ENCODE results near the gene OXSR1.
"Not testable (repeated sequence)": the region's sequence is repeated elsewhere in the genome, so short reads cannot be mapped to it uniquely, and the experiment has no call there.

The OXSR1 gene

DNA sequence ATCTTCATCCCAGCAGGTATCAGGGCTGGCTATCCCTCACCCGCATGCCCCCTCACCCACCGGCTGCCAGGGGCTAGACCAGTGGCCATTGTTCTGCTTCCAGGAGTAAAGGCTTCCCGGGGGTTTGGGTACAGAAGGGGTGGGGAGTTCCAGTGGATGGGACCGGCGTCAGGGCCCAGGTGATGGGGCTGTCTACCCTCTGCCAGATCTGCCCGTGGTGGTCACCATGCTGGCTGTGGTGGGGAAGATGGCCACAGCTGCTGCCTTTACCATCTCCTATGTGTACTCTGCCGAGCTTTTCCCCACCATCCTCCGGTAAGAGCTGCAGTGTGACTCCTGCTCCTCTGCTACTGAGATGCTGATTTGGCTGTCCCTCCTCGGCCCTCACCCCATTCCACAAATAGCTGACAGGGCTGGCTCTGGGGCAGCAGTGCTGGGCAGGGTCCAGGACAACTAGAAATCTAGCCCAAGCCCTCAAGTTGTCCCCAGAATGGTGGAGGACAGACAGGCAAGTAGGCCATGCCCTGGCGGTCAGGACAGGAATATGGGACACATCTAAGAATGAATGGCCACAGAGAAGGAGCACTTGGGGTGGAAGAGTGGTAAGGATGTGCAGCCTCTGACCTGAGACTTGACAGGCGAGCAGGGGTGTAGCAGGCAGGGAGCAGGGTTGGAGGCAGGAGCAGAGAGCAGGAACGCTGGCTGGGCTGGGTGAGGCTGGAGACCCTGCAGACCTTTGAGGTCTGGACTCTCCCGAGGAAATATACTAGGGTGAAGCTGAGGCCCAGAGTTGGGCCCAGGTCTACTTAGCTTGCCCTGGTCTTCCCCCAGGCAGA is 111.0 kb downstream of the OXSR1 start:
- DNase-seq: no peak

GRCh38 chr3:38276917-38277630 is 111.7 kb downstream of the OXSR1 start:
- DNase-seq: no peak

GRCh38 chr3:38278841-38279240 is 113.5 kb downstream of the OXSR1 start:
- no peak for DNase-seq

DNA sequence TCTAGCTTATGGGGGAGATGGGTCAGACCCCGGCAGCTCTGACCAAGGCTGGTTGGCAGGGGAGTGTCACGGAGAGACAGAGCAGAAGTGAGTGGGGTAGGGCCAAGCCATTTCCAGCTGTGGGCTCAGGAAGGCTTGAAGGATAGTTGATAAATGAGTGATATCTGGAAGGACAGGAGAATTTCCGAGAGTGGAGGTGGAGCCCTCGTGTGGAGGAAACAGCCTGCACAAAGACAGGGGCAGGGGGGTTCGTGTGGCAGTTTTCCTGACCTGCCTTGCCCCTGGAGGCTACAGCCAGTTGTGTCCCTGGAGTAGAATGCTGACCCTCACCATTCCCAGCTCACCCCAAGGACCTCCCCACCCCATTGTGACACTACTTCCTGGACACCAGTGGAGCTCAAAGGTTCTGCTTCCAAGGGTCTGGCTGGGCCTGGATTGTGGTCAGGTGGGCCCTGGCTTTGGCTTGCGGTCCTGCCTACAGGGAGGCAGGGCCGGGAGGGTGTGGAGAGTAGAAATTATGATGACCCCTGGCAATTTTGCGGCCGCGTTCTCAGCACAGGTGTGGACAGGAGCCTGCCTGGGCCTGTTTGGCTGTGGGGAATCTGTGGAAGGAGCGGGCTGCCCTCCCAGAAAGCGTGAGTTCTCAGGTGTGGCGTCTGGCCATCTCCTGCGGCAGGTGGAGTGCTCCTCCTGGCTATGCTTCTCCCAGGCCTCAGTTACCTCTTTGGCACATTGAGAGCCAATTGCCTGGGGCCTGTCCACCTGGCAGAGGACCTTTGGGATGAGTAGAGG is 116.8 kb downstream of the OXSR1 start, which contains the start of gene SLC22A14:
TSS of gene SLC22A14 (plus strand) at position 400 of the 792 bp plus-strand sequence. CDS start 23,733 bp downstream, outside the sequence.
- no peak for DNase-seq

- DNase-seq: no peak
Observed at GRCh38 chr3:38283810-38284755, 118.7 kb downstream of the OXSR1 start.

GRCh38 chr3:38284756-38285150 is 119.4 kb downstream of the OXSR1 start:
- no peak for DNase-seq

- DNase-seq: not testable (repeated sequence)
Observed at GRCh38 chr3:38289286-38290217, 124.2 kb downstream of the OXSR1 start.

DNA sequence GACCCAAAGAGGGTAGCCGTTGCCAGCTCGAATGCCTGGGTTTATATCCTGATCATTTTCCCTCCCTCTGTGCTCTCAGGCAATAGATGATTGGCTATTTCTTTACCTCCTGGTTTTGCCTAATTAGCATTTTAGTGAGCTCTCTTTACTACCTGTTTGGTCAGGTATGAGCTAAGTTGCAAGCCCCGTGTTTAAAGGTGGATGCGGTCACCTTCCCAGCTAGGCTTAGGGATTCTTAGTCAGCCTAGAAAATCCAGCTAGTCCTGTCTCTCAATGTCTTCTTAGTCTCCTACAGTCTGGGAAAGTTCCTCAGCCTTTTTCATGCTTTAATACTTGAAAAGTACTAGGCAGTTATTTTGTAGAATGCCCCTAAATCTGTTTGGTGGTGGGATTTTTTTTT is 131.7 kb downstream of the OXSR1 start:
- not testable (repeated sequence) for DNase-seq

DNA sequence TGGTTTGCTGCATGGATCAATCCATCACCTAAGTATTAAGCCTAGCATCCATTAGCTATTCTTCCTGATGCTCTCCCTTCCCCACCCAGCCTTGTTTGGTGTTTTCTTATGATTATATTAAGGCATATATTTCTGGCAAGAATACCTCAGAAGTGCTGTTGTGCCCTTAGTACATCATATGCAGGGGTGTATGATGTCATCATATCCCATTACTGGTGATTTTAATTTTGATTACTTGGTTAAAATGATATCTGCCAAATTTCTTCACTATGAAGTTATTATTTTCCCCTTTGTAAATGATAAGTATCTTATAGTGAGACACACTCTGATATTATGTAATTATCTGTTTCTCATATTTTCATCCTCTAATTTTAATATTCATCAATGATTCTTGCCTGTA is 132.2 kb downstream of the OXSR1 start:
- DNase-seq: no peak

GRCh38 chr3:38297947-38298711 is 132.8 kb downstream of the OXSR1 start:
- DNase-seq: no peak
